ENCODE results near the gene PLPP4.

The PLPP4 gene

DNA sequence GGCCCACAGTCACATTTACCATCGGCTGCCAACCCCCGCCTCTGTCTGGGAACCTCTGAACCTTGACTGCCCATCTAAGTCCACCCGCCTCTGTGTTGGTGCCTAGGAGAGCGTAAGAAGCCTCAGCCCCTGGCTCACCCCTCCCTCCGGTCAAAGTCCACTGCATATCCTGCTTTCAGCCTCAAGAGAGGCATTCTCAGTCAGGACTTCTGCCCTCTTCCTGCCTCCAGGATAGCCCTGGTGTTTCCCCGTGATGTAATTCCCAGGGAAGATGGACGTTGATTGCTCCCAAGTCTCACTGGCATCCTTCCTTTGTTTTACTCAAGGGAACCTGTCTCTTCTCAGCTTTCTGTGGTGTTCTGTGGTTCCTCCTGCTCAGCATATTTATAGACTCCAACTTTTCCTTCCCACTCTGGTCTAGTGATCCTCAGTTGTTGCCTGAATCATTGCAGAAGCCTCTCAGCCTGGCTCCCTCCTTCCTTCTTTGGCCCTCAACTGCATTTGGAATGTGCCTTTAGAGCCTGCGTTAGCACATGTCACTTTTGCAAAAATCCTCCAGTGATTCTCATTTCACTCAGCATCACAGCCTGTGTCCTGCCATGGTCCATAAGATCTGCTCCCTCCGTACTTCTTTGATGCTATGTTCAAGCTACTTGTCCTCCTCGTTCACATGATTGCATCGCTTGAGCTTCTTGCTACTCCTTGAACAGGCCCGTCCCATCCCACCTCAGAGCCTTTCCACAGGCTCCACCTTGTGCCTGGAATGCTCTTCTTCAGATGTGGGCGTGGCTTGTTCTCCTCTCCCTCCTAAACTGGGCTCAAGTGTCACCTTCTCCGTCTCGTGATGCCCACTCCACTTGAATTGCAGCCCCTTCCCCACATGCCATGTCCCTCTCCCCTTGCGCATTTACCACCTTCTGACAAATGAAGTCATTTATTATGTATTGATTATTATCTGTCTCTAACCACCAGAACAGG is 124.2 kb downstream of the PLPP4 start:
- in situ Hi-C loops (cut with HindIII; ENCODE audit: low pct_unique_long_range_greater_than_20kb, low sequenced_read_pairs), result no loop called here
- peak in 1 of 2 experiments; percentile 35 for DNase-seq (ENCODE audit: low read depth in 1 of 2, low spot score in 1 of 2)
- no peak for TF ChIP-seq JUND (IDR thresholded peaks at IDR 0.05; ENCODE audit: low read depth)

DNA sequence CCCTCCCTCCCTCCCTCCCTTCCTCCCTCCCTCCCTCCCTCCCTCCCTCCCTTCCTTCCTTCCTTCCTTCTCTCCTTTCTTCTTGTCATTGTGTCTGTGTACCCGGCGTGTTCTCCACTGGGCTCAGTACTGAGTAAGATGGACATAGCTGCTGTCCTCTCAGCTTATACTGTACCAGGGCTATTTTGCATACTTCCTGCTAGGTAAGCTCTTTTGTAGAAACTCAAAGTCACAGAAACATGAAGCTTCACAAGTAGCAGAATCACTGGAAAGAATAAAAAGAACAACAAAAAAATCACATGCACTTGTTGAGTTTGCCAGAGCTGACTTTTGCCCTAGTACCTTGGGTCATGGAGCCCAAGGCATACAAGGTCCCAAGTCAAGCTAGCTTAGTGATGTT is 125.7 kb downstream of the PLPP4 start:
- no peak for DNase-seq (ENCODE audit: low read depth in 1 of 2, low spot score in 1 of 2)
- TF ChIP-seq JUND (IDR thresholded peaks at IDR 0.05; ENCODE audit: low read depth), result no peak
- in situ Hi-C loops (cut with HindIII; ENCODE audit: low pct_unique_long_range_greater_than_20kb, low sequenced_read_pairs), result no loop called here

DNA sequence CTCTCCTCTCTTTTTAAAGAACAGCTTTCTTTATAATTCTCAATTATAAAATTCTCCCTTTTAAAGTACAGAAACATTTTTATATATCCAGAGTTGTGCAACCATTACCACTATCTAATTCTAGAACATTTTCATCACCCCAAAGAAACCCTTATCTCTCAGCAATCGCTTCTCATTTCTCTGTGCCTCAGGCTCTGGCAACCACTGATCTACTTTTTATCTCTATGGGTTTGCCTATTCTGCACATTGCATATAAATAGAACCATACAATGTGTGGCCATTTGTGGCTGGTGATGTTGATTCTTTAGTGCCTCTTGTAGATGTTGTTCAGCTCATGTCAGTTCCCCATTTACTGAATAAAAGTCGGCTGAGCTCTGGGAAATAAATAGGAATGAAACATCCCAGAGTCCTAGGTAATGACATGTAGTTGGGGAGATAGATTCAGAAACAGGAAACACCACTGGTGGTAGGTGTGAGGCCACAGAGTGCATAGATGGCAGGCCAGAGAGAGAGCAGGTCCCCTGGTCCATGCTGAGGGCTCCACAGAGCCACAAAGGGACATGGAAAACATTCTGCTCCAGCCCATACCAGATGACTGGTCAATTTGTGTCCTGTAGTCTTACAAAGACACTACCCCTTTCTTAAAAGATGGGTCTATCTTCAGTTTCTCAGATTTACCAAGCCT is 126.5 kb downstream of the PLPP4 start:
- in situ Hi-C loops (cut with HindIII; ENCODE audit: low pct_unique_long_range_greater_than_20kb, low sequenced_read_pairs), result no loop called here
- TF ChIP-seq JUND (IDR thresholded peaks at IDR 0.05; ENCODE audit: low read depth), result no peak
- no peak for DNase-seq (ENCODE audit: low read depth in 1 of 2, low spot score in 1 of 2)

DNA sequence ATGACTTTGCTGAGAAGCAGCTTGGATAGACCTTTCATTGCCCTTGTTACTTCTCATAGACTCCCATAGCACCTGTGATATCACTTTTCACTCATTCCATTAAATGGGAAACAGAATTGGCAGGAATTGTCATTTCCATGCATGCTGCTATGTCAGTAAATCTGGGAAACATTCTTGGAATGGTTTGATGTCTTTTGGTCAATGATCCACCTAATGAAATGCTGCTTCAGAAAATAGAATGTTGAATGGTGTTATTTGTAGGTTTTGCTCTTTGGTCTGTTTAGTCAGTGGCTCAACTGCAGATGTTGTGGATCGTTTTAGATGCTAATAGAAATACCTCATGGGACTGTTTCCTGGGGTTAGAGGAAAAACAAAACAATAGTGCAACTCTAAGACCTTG is 127.8 kb downstream of the PLPP4 start:
- TF ChIP-seq JUND (IDR thresholded peaks at IDR 0.05; ENCODE audit: low read depth), result no peak
- DNase-seq (ENCODE audit: low read depth in 1 of 2, low spot score in 1 of 2), result no peak
- in situ Hi-C loops (cut with HindIII; ENCODE audit: low pct_unique_long_range_greater_than_20kb, low sequenced_read_pairs), result no loop called here

DNA sequence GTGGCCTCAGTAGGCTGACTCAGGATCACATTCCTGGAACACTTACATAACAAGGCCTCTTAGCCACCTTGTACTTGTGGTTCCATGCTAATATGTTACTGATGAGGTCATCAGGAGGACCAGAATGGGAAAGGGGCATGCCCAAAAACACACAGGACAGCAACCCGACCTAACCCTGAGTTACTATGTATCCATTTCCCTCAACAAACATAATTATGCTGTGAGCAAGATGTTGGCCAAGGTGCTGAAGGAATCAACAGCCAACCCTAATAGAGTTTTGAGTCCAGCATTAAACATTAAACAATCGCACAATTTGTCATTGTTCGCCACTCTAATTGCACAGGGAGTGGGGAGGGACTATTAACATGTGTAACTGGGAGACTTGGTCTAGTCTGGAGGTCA is 129.4 kb downstream of the PLPP4 start:
- in situ Hi-C loops (cut with HindIII; ENCODE audit: low pct_unique_long_range_greater_than_20kb, low sequenced_read_pairs), result no loop called here
- TF ChIP-seq JUND (IDR thresholded peaks at IDR 0.05; ENCODE audit: low read depth), result no peak
- no peak for DNase-seq (ENCODE audit: low read depth in 1 of 2, low spot score in 1 of 2)

DNA sequence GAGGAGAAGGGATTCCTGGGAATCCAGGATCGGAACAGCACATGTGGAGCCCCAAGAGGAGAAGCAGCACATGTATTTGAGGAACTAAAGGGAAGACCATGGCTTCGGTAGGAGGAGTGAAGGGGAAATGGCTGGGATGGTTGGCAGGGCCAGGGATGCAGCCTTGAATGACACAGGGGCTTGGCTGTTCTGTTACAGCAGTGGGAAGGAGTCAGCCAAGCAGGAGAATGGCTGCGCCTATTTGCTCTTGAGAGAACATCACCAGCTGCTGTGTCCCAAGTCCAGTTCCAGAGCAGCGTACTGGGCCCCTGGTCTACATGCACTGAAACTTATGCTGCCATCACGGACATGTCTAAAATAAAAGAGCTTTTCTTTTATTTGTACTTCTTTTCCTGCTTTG is 130.0 kb downstream of the PLPP4 start:
- TF ChIP-seq JUND (IDR thresholded peaks at IDR 0.05; ENCODE audit: low read depth), result no peak
- no peak for DNase-seq (ENCODE audit: low read depth in 1 of 2, low spot score in 1 of 2)
- in situ Hi-C loops (cut with HindIII; ENCODE audit: low pct_unique_long_range_greater_than_20kb, low sequenced_read_pairs), result no loop called here

DNA sequence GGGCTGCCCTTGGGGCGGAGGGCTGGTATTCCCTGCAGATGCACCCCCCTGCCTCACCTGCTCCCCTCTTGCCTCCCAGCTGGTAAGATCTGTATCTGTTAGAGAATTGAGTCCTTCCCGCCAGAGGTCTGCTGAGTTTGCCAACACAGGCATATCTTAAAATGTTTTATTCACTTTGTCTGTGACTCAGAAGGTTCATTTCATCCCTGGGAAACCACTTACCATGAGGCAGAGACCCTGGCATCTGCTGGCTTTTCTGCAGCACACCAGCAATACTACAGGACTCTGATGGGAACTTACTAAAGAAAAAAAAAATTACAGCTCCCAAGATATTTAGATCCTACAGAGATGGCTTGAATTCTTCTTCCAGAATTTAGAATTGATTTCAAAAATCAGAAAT is 131.3 kb downstream of the PLPP4 start:
- in situ Hi-C loops (cut with HindIII; ENCODE audit: low pct_unique_long_range_greater_than_20kb, low sequenced_read_pairs), result no loop called here
- no peak for TF ChIP-seq JUND (IDR thresholded peaks at IDR 0.05; ENCODE audit: low read depth)
- no peak for DNase-seq (ENCODE audit: low read depth in 1 of 2, low spot score in 1 of 2)

DNA sequence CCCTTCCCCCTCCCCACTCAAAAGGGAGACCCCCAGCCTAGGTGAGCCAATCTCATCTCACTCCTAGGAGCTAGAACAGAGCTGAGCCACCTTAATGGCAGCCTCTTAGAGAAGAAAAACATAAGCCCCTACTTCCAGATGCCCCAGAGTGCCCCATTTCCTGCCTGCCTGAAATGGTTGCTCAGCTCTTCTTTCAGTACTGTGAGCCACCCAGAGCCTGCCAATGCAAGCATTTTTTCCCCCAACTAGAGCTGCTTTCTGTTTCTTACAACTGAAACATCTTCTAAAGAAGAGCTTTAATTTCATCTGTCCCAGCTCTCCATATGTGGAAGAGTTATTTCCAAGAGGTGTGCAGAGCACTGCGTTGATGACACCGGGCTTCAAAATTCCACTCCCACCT is 136.7 kb downstream of the PLPP4 start:
- no peak for TF ChIP-seq JUND (IDR thresholded peaks at IDR 0.05; ENCODE audit: low read depth)
- no peak for DNase-seq (ENCODE audit: low read depth in 1 of 2, low spot score in 1 of 2)
- in situ Hi-C loops (cut with HindIII; ENCODE audit: low pct_unique_long_range_greater_than_20kb, low sequenced_read_pairs), result no loop called here

DNA sequence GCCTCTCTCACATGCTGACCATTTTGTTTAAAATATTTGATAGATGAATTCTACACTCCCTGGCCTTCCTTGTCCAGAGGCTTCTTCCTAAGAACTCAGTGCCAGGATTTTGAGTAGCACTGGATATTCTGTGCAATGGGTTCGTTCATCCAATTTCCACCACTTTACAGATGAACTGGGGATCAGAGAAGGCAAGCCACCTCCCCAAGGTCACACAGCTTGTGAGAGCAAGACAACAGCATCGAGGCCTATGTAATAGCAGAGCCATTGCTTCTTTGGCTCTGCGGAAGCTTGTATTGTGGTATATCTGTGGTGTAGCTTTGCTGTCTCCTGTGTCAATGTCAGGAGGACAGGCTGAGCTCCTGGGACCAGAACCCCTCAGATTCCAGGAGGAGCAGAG is 140.9 kb downstream of the PLPP4 start:
- in situ Hi-C loops (cut with HindIII; ENCODE audit: low pct_unique_long_range_greater_than_20kb, low sequenced_read_pairs), result no loop called here
- DNase-seq (ENCODE audit: low read depth in 1 of 2, low spot score in 1 of 2), result no peak
- TF ChIP-seq JUND (IDR thresholded peaks at IDR 0.05; ENCODE audit: low read depth), result no peak

DNA sequence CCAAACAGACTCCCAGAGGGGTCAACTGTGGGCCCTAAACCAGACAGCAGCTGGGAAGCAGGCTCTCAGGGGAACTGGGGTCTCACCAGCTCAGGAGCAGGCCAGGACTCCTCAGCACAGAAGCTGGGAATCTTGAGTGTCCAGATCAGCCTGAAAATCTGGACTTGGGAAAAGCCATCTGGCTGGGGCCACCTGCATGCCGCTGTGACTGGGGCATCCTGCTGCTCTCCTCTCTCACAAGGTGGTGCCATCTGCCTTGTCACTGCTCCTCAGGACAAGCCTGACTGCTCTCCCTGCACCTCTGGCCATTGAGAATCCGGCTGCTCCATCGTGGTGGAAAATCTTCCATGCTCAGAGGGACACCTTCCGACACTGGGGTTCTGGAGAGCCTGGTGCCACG is 141.4 kb downstream of the PLPP4 start:
- in situ Hi-C loops (cut with HindIII; ENCODE audit: low pct_unique_long_range_greater_than_20kb, low sequenced_read_pairs), result no loop called here
- no peak for TF ChIP-seq JUND (IDR thresholded peaks at IDR 0.05; ENCODE audit: low read depth)
- DNase-seq (ENCODE audit: low read depth in 1 of 2, low spot score in 1 of 2), result peak in 1 of 2 experiments; percentile 52

DNA sequence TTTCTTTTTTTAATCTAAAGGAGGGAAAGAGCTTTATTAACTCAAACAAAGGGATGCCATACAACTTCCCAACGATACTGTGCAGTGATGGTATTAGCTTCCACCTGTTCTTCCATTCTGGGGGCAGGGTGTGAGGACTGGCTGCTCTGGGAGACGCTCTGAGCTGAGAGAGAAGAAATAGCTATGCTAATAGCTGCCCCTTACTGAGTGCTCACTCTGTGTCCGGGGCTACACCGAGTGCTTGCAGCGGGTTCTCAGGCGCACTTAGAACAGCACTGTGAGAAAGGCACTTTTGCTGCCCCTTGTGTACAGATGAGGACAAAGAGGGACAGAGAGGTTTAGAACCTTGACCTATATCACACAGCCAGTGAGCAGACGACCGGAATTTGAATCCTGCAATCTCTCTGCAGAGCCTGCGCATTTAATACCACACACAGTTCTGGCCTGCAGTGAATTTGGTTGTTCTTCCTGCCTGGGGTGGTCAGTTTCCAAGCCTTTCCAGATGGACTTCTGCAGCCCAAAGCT is 142.2 kb downstream of the PLPP4 start:
- in situ Hi-C loops (cut with HindIII; ENCODE audit: low pct_unique_long_range_greater_than_20kb, low sequenced_read_pairs), result no loop called here
- no peak for DNase-seq (ENCODE audit: low read depth in 1 of 2, low spot score in 1 of 2)

DNA sequence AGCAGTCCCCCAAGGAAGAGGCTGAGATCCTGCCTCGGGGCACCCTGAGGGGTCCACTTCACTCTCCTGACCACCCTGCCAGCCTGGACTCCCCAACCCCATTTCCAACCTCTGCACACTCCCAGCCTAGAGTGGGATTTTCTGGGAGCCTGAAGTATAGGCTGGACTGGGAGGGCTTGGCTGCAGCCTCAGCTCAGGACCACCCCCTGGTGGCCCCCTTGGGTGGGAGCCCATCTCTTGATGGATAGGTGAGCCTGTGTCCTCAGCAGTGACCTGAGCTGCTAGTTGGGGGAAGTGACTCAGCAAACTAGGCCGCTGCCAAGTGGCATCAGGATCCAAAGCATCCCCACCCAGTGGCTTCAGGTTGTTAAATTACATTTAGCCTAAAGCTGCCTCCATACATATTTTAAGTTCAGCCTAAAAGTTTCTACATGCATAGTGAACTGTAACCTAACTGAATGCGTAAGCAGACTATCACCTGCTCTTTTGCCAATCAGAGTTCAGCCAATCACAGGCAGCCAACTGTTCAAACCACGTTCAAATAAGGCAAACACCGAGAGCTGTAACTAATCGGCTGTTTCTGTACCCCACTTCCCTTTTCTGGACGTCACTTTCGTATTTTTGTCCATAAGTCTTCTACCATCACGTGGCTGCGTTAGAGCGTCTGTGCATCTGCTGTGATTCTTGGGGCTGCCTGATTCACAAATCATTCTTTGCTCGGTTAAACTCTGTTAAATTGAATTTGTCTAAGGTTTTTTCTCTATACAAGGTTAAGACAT is 144.0 kb downstream of the PLPP4 start:
- in situ Hi-C loops (cut with HindIII; ENCODE audit: low pct_unique_long_range_greater_than_20kb, low sequenced_read_pairs), result no loop called here
- no peak for TF ChIP-seq JUND (IDR thresholded peaks at IDR 0.05; ENCODE audit: low read depth)
- no peak for DNase-seq (ENCODE audit: low read depth in 1 of 2, low spot score in 1 of 2)

More for the DNA sequence above, 142.2 kb downstream of the PLPP4 start:
- TF ChIP-seq JUND (IDR thresholded peaks at IDR 0.05; ENCODE audit: low read depth), result no peak
